Cardiac fibroblast (primary cell): ENCODE results near the gene RETREG2.

Source experiments
- DNase-seq, 2 donors: peaks; one replicate each; pipeline versions ENCODE4 v3.0.0 to v3.0.0-alpha.2; 2010; ENCODE audit warnings: low read depth in 2 of 2
- H3K4me3 ChIP-seq, 2 donors: replicated peaks in 1 of 2; 1 replicate in 1 of 2; 2 replicates in 1 of 2; pipeline ENCODE4 v1.5.1; 2011; ENCODE audit warnings: low read depth in 2 of 2, low read length in 2 of 2, mild to moderate bottlenecking in 2 of 2, moderate library complexity in 1 of 2
- TF ChIP-seq, protein P1 (sequence below): IDR thresholded peaks from one replicate; pipeline ENCODE4 v1.5.1; 2011; ENCODE audit warnings: low read depth, mild to moderate bottlenecking, low read length, inconsistent platforms

Gene RETREG2

DNA sequence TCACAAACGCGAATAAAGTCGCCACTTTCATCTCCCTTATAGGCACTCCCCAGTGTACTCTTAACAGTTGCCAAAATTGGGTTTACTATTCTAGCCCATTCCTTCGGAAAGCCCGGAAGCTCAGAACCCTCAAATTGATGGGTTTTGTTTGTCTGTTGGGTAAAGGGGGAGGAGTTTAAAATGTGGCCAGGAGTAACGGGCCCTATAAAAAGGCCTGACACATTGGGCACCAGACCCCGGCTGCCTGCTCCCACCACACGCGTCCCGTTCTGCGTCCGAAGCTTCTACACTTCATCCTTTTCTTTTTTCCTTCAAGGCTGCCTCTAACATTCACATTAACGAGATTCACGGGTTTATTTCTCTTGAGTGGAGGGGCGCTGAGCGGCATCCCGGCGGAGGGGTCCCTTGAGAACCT, 18.3 kb upstream of the RETREG2 start:
- peak overlapping the region; percentile 66 to 79 for H3K4me3 ChIP-seq
- TF ChIP-seq, protein P1, sequence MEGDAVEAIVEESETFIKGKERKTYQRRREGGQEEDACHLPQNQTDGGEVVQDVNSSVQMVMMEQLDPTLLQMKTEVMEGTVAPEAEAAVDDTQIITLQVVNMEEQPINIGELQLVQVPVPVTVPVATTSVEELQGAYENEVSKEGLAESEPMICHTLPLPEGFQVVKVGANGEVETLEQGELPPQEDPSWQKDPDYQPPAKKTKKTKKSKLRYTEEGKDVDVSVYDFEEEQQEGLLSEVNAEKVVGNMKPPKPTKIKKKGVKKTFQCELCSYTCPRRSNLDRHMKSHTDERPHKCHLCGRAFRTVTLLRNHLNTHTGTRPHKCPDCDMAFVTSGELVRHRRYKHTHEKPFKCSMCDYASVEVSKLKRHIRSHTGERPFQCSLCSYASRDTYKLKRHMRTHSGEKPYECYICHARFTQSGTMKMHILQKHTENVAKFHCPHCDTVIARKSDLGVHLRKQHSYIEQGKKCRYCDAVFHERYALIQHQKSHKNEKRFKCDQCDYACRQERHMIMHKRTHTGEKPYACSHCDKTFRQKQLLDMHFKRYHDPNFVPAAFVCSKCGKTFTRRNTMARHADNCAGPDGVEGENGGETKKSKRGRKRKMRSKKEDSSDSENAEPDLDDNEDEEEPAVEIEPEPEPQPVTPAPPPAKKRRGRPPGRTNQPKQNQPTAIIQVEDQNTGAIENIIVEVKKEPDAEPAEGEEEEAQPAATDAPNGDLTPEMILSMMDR: no peak
- DNase-seq: no peak

DNA sequence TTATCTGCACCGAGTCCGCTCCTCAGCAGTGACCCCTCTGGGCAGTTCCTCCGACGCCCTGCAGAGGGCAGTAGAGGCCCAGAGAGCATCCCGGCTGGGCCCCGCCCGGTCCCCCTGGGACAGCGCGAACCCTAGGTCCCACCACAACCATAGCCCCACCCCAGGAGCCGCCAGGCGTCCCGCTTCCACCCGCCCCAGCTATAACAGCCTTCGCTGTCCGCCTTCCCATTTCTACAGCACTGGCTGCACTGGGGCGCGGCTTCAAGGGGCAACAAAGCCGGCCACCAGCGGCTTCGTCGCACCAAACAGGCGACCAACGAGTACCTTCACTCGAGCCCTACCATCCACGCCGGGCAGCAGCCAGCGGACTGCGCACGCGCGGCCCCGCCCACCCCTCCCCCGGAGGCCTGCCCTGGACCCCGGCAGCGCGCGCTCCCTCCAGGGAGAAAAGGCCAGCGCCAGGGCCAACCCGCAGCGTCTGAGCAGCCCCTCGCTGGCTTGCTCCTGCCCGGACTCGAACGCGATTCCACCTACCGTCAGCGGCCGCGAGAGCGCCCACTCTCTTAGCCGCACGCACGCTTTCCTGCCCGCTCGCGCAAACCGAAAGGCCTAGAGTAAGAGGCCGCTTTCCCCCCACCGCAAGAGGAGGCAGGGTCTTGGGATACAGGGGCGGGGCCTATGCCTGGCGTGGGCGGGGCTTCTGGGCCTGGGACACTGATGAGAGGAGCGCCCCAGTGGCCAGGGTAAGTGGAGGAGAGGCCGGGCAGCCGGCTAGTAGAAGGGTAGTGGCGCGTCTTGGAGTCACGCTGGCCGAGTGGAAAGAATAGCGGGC, 17.7 kb upstream of the RETREG2 start, which contains the start of gene NHEJ1:
TSS of gene NHEJ1 (minus strand) at position 630 of the 832 bp plus-strand sequence. CDS start 2,453 bp downstream, outside the sequence.
- TF ChIP-seq, protein P1: peak; percentile 99
- DNase-seq: peak; percentile 95 to 97
- H3K4me3 ChIP-seq: peak within 1 kb of the TSS; percentile 66 to 79

DNA sequence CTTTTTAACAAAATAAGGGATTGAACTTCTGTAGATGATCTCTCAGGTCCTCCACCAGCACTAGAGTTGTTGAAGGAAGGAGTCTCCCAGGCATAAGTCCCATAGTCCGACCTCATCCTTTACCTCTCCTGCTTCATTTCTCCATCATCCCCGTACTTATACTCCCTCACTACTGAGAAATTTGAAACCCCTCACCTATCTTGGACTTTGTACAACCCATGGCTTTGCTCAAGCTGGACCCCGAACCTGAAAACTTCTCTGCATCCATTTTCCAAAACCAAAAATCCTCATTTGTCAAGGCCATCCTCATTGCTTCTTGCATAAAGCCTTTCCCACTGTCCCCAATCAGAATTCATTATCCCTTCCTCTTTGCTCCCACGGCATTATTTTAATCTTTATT, 17.0 kb upstream of the RETREG2 start:
- peak overlapping the region; percentile 66 to 79 for H3K4me3 ChIP-seq
- TF ChIP-seq, protein P1: no peak
- no peak for DNase-seq

DNA sequence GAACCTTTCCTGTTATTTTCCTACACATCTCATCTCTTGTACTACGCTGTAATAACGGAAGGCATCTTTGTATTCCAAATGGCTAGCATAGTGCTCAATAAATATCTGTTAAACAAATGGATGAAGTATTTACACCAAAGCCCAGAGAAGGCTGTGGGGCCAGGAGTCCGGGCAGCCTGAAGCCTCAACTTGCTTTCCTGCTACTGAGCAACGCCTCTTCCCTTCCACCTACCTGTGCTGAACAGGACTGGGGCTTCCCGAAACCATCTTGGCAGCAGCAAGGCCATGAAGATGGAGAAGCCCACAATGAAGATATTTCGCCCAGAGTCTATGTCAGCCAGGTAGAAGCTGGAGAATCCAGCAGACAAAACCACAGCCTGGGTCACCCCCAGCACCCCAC, 14.9 kb upstream of the RETREG2 start:
- DNase-seq: no peak
- TF ChIP-seq, protein P1: no peak
- no peak overlapping the region for H3K4me3 ChIP-seq

DNA sequence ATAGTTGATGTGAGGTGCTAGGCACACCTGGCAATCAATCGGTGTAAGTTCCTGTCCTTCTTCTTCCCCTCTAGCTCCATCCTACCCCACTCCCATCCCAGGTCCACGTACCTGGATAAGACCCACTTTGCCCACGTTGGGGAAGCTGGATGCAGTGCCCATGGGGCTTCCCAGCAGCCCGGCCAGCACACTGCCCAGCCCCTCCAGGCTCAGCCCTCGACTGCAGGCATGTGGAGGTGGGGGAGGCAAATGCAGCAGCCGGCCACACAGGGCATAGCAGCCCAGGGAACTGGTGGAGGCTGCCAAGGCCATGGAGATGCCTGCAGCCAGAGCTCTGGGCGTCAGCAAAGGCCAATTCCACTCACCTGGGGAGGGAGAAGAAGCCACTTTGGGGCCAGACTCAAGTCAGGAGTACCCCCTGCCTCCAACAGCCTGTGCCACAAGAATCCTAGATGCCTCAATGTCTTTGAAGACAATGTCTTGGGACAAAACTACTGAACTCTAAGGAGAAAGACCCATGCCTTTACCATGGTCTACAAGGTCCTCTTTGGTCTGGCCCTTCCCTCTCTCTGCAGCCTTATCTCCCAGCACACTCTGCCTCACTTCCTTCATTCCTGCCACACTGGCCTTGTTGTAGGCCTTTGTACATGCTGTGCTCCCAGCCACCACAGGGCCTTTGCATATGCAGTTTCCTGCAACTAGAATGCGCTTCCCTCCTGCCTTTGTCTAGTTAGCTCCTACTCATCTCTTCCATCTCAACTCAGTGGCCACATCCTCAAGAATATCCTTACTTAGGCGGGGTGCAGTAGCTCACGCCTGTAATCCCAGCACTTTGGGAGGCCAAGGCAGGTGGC, 12.8 kb upstream of the RETREG2 start:
- DNase-seq: no peak
- TF ChIP-seq, protein P1: no peak
- no peak overlapping the region for H3K4me3 ChIP-seq

DNA sequence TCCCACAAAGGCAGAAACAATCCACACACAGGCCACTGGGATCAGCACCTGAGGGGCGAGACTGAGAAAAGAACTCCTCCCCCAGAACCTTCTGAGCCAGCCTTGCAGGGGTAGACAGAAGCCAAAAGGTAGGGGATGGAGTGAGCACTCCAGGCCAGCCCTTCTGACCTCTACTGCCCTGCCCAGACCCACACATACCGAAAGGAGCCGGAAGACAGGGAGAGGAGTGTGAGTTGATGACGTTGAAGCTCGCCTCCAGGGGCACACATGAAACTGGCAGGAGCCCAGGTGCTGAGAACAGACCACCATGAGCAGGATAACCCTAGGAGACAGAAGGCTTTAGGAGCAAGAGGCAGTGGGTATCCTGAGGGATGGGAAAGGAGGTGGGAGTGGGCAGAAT, 10.1 kb upstream of the RETREG2 start:
- TF ChIP-seq, protein P1: no peak

More for the DNA sequence above, 10.1 kb upstream of the RETREG2 start:
- no peak for DNase-seq
- no peak overlapping the region for H3K4me3 ChIP-seq
